ENCODE data around the gene TMEM54.

DNA sequence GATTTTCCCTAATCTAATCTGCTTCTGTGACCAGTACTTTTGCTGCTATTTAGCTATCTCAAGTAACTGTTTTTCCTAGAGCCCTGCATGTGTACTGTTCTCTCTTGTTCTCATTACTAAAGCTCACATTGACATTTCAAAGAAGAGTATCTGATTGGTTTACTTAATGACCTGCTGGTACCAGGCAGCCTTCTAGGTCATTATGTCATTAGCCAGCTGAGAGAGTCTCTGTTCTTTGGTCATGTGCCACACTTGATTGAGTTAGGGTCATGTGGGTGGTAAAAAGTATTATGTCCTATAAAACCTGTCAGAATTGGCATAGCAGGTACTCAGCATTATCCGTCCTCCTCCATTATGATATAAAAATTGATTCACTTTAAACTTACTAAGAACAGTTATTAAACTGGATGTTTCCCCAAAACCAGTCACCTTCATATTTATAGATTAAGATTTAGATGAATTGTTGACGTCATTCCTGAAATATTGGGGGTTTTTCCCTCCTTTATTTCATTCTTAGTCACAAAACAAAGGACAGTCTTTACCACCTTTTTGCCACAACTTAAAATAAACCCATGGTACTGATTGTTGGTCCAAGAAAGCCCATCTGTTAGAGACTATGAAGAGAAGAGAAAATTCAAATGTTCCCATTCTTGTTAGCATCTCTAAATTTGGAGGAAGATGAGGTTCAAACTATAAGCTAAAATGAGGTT lies 52.7 kb downstream of the TMEM54 start:
- TF ChIP-seq, protein P1, sequence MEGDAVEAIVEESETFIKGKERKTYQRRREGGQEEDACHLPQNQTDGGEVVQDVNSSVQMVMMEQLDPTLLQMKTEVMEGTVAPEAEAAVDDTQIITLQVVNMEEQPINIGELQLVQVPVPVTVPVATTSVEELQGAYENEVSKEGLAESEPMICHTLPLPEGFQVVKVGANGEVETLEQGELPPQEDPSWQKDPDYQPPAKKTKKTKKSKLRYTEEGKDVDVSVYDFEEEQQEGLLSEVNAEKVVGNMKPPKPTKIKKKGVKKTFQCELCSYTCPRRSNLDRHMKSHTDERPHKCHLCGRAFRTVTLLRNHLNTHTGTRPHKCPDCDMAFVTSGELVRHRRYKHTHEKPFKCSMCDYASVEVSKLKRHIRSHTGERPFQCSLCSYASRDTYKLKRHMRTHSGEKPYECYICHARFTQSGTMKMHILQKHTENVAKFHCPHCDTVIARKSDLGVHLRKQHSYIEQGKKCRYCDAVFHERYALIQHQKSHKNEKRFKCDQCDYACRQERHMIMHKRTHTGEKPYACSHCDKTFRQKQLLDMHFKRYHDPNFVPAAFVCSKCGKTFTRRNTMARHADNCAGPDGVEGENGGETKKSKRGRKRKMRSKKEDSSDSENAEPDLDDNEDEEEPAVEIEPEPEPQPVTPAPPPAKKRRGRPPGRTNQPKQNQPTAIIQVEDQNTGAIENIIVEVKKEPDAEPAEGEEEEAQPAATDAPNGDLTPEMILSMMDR (conservative IDR thresholded peaks at IDR 0.05 in 1 of 2, IDR thresholded peaks at IDR 0.05 in 1 of 2; ENCODE audit: extremely low read depth in 1 of 2, insufficient read depth in 1 of 2, low read depth in 1 of 2, low read length in 2 of 2): no peak
- no peak for TF ChIP-seq EZH2 (IDR thresholded peaks at IDR 0.05; ENCODE audit: borderline replicate concordance, low read length)

All from mammary epithelial cell (primary cell).